Measurements from ENCODE around the gene MADD. TPM values are rescaled to one million over a fixed set of nuclear protein-coding genes. Genes with fewer than 3 reads are reported as not detected.
"Not testable (repeated sequence)": the region's sequence is repeated elsewhere in the genome, so short reads cannot be mapped to it uniquely, and the experiment has no call there.

MADD gene
- total and polyA plus RNA-seq, 2 donors (not counting 1 experiment from before 2014, with no cell fraction given), result 56.8 to 108 TPM

DNA sequence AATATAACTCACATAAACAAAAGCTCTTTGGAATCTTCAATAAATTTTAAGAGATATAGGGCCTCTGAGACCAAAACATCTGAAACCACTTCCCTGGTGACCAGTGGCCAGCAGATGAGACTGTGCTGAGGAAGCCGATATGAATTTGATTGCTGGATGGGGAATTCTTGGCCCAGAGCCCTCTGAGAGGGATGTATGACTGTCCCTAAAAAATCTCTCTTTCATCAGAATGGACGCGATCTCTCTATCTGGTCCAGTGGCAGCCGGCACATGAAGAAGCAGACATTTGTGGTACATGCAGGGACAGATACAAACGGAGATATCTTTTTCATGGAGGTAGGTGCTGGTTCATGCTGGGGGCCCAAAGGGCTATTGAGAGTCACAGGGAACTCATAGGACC, 45.1 kb downstream of the MADD start:
- ATAC-seq (ENCODE audit: low read depth) (no peak), DNase-seq (no peak)
- Histone ChIP-seq H3K9ac (ENCODE audit: low read length) (no peak overlapping the region), H3K9me3 (ENCODE audit: control extremely low read depth in 1 of 3, control insufficient read depth in 2 of 3, insufficient read depth in 1 of 3, low read length in 2 of 3) (no peaks in the 10 kb centered on the region), H3K27me3 (replicated peaks in 1 of 4; ENCODE audit: control extremely low read depth in 1 of 4, control insufficient read depth in 3 of 4, insufficient read depth in 4 of 4, low read length in 3 of 4) (no peaks in the 10 kb centered on the region), H3K36me3 (replicated peaks in 1 of 2; ENCODE audit: control extremely low read depth in 1 of 2, control insufficient read depth in 1 of 2, extremely low read depth in 1 of 2, insufficient read depth in 2 of 2, low read length in 1 of 2) (peaks cover 2 to 71% of the 10 kb centered on the region in 2 experiments), H3K4me1 (ENCODE audit: control insufficient read depth in 2 of 2, insufficient read depth in 2 of 2, low read length in 2 of 2) (peaks cover 5 to 14% of the 10 kb centered on the region in 2 donors), H3K4me2 (replicated peaks; ENCODE audit: low read depth, low read length, poor library complexity, severe bottlenecking) (no peak overlapping the region), H3K27ac (ENCODE audit: low read length in 2 of 2) (no peak overlapping the region), H3K79me2 (ENCODE audit: control insufficient read depth, insufficient read depth, low read length) (peaks cover 5% of the 10 kb centered on the region), H4K20me1 (ENCODE audit: control insufficient read depth, insufficient read depth, low read length, poor library complexity, severe bottlenecking) (no peaks in the 10 kb centered on the region), H2AFZ (ENCODE audit: insufficient read depth, low read depth, low read length, poor library complexity, severe bottlenecking) (no peak overlapping the region), H3K4me3 (ENCODE audit: control extremely low read depth in 1 of 5, extremely low read depth in 1 of 5, insufficient read depth in 1 of 5, low read depth in 2 of 5, low read length in 4 of 5) (no peak overlapping the region)
- POLR2A ChIA-PET, result interaction anchor here (0.7 kb wide), 1 partner anchor 222 kb away, joined by 3 read pairs; no protein-coding TSS in a partner anchor
- Mint-ChIP-seq H3K4me3 (no peak overlapping the region), H3K9me3 (ENCODE audit: insufficient read depth) (no peaks in the 10 kb centered on the region), H3K4me1 (peaks cover 12% of the 10 kb centered on the region), H3K27ac (peak overlapping the region; percentile 2), H3K27me3 (no peaks in the 10 kb centered on the region)
- intact Hi-C loops (cut with micrococcal nuclease), result no loop called here
- no peak for TF ChIP-seq CTCF (IDR thresholded peaks at IDR 0.05)
- no peak for TF ChIP-seq EZH2 (IDR thresholded peaks at IDR 0.05; ENCODE audit: borderline replicate concordance, insufficient read depth, low read depth, low read length, poor library complexity, severe bottlenecking)
- WGBS (ENCODE audit: insufficient coverage), result 100% methylated on average over 1 of the region's 5 CpGs
- CTCF ChIA-PET, result no interaction called here

DNA sequence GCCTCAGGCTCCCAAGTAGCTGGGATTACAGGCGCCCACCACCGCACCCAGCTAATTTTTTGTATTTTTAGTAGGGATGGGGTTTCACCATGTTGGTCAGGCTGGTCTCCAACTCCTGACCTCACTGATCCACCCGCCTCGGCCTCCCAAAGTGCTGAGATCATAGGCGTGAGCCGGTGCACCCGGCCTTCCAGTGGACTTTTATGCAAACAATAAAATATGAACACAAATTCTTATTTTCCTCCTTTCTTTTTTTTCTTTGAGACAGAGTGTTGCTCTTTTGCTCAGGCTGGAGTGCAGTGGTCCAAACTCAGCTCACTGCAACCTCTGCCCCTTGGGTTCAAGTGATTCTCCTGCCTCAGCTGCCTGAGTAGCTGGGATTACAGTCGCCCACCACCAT, 46.6 kb downstream of the MADD start:
- ATAC-seq (ENCODE audit: low read depth); H4K20me1 ChIP-seq (ENCODE audit: control insufficient read depth, insufficient read depth, low read length, poor library complexity, severe bottlenecking); H3K4me3 Mint-ChIP-seq; H3K27me3 Mint-ChIP-seq; H3K79me2 ChIP-seq (ENCODE audit: control insufficient read depth, insufficient read depth, low read length); H3K27me3 ChIP-seq (replicated peaks in 1 of 4; ENCODE audit: control extremely low read depth in 1 of 4, control insufficient read depth in 3 of 4, insufficient read depth in 4 of 4, low read length in 3 of 4); H3K9me3 ChIP-seq (ENCODE audit: control extremely low read depth in 1 of 3, control insufficient read depth in 2 of 3, insufficient read depth in 1 of 3, low read length in 2 of 3); H3K9me3 Mint-ChIP-seq (ENCODE audit: insufficient read depth); H2AFZ ChIP-seq (ENCODE audit: insufficient read depth, low read depth, low read length, poor library complexity, severe bottlenecking); H3K27ac ChIP-seq (ENCODE audit: low read length in 2 of 2); intact Hi-C loops (cut with micrococcal nuclease); H3K4me3 ChIP-seq (ENCODE audit: control extremely low read depth in 1 of 5, extremely low read depth in 1 of 5, insufficient read depth in 1 of 5, low read depth in 2 of 5, low read length in 4 of 5); H3K9ac ChIP-seq (ENCODE audit: low read length); H3K27ac Mint-ChIP-seq; DNase-seq; H3K4me2 ChIP-seq (replicated peaks; ENCODE audit: low read depth, low read length, poor library complexity, severe bottlenecking); POLR2A ChIA-PET: not testable (repeated sequence)
- WGBS (ENCODE audit: insufficient coverage), result 100% methylated on average over 8 of the region's 8 CpGs
- peaks cover 0 to 62% of the 10 kb centered on the region in 2 experiments for H3K36me3 ChIP-seq (replicated peaks in 1 of 2; ENCODE audit: control extremely low read depth in 1 of 2, control insufficient read depth in 1 of 2, extremely low read depth in 1 of 2, insufficient read depth in 2 of 2, low read length in 1 of 2)
- H3K4me1 Mint-ChIP-seq, result peaks cover 12% of the 10 kb centered on the region
- H3K4me1 ChIP-seq (ENCODE audit: control insufficient read depth in 2 of 2, insufficient read depth in 2 of 2, low read length in 2 of 2), result peaks cover 5 to 14% of the 10 kb centered on the region in 2 donors
- CTCF ChIA-PET, result interaction anchor here (0.8 kb wide), 1 partner anchor 10 kb away, joined by 3 read pairs; no protein-coding TSS in a partner anchor

Data from B cell (primary cell).